Erythroblast (primary cell): ENCODE data around the gene HECW1.

Source experiments
- GATA1 ChIP-seq: IDR thresholded peaks from 2 replicates; pipeline ENCODE4 v1.6.1; 2011; ENCODE audit warnings: low read depth, mild to moderate bottlenecking, control low read depth, low read length, moderate library complexity
- POLR2A ChIP-seq: IDR thresholded peaks from 2 replicates; pipeline ENCODE4 v1.6.1; 2011; ENCODE audit warnings: mild to moderate bottlenecking, low read length

GRCh38 chr7:43291789-43292188, 179.3 kb downstream of the HECW1 start:
- TF ChIP-seq POLR2A (no peak), GATA1 (no peak)
